HG03060 (cell line): ENCODE measurements around the gene MUCL3.
"Not testable (repeated sequence)": the region's sequence is repeated elsewhere in the genome, so short reads cannot be mapped to it uniquely, and the experiment has no call there.

Experiments
- ATAC-seq: cut with Tn5 transposase; IDR thresholded peaks from one replicate; pipeline ENCODE4 v1.9.1; 2021; ENCODE audit warnings: low read depth, moderate number of reproducible peaks; ENCODE audit not compliant: unreplicated experiment

MUCL3 gene

DNA sequence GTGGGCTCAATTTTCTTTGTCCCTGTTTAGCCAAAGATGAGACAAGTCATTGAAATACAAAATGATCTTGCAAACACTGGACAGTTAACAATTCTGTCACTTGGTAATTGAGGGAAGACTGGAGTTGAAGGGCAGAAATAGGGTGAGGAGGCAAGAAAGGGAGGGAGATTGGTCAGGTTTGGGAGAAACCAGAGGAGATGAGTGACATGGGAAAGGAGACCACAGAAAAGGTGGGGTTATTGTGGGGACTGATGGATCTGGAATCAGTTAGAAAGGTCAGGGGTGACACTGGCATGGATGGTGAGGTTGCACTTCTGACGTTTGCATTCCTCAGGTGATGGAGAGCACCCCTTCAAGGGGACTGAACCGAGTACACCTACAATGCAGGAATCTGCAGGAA lies 32.1 kb upstream of the MUCL3 start:
- ATAC-seq: no peak

DNA sequence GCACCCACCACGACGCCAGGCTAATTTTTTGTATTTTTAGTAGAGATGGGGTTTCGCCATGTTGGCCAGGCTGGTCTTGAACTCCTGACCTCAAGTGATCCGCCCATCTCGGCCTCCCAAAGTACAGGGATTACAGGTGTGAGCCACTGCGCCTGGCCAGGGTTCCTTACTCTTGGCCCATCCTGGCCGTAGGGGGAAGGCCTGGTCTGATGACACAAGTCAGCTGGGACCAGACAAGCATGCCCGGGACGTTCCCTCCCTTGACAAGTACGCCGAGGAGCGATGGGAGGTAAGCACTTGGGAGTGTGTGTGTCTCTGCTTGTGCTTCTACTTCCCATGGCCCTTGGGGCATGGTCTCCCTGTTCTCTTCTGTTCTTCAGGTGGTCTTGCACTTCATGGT lies 30.3 kb upstream of the MUCL3 start:
- ATAC-seq: not testable (repeated sequence)

- ATAC-seq: no peak
These were observed 27.8 kb upstream of the MUCL3 start for GRCh38 chr6:30912746-30913520.

GRCh38 chr6:30913721-30914075 lies 27.1 kb upstream of the MUCL3 start:
- ATAC-seq: no peak

GRCh38 chr6:30914076-30914853 lies 26.5 kb upstream of the MUCL3 start, which contains the start of gene VARS2:
Gene VARS2, plus strand, starts transcription at chr6:30914238. Its CDS starts 599 bp downstream, at chr6:30914837.
- no peak for ATAC-seq

GRCh38 chr6:30914854-30915590 lies 25.8 kb upstream of the MUCL3 start:
- ATAC-seq: no peak

GRCh38 chr6:30915591-30915946 lies 25.2 kb upstream of the MUCL3 start:
- ATAC-seq: no peak

GRCh38 chr6:30917041-30917440 lies 23.7 kb upstream of the MUCL3 start:
- ATAC-seq: no peak

GRCh38 chr6:30917487-30917886 lies 23.3 kb upstream of the MUCL3 start:
- no peak for ATAC-seq

- no peak for ATAC-seq
These were observed 22.1 kb upstream of the MUCL3 start for GRCh38 chr6:30918670-30919069.

GRCh38 chr6:30922447-30922852 lies 18.3 kb upstream of the MUCL3 start:
- ATAC-seq: no peak

DNA sequence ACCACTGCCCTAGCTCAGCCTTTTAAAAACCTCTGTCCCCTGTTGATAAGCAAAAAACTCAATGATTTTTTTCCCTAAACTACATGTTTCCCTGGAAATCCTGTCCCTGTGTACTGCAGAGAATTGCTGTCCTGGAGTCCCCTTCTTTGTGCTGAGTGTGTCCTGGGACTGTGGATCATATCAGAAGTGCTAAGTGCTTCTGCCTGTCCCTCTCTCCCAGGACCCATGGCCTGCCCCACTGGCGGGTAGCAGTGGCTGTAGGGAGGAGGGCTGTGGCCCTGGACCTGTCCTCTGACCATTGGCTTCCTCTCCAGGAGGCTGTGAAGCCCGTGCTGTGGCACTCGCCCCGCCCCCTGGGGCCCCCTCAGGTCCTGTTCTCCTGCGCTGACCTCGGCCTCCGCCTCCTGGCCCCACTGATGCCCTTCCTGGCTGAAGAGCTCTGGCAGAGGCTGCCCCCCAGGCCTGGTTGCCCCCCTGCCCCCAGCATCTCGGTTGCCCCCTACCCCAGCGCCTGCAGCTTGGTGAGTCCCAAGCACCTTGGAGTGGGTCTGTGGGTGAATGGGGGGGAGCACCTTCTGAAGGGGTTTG lies 16.6 kb upstream of the MUCL3 start:
- not testable (repeated sequence) for ATAC-seq

DNA sequence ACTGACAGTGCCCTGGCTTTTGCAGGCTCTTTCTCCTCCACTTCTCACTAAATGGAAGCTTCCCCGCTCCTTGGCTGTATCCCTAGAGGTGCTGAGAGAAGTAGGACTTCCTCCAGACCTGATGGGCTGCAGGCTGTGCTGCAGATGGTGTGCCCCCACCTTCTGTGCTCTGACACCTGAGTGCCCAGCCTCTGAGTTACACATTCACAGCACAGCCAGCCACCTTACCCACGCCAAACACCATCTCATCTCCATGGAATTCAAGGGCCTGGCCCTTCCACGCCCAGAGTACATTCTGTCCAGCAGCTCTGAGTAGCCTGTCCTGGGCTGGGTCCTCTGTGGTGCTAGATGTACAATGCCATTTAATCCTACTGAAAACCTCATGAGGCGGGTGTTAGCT lies 14.1 kb upstream of the MUCL3 start:
- no peak for ATAC-seq

- not testable (repeated sequence) for ATAC-seq
These were observed 13.7 kb upstream of the MUCL3 start for GRCh38 chr6:30927080-30927479.

GRCh38 chr6:30928677-30929076 lies 12.1 kb upstream of the MUCL3 start:
- no peak for ATAC-seq

DNA sequence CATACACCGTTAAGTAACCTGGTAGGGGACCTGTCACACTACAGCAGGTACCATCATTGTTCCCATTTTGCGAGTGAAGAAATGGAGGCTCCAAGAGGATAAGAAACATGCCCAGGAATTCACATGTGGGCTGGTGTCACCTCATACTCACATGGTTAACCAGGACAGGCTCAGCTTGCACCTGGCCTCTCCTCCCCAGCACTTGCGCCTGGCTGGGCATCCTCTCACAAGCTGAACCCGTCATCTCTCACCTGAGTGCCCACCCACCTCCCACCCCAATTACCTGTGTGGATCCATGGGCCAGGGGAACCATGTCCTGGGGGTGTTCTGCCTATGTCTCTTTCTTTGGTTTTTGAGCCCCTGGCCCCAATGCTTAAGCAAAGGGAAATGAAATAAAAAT lies 10.3 kb upstream of the MUCL3 start:
- no peak for ATAC-seq

GRCh38 chr6:30931272-30931671 lies 9.5 kb upstream of the MUCL3 start:
- ATAC-seq: no peak

DNA sequence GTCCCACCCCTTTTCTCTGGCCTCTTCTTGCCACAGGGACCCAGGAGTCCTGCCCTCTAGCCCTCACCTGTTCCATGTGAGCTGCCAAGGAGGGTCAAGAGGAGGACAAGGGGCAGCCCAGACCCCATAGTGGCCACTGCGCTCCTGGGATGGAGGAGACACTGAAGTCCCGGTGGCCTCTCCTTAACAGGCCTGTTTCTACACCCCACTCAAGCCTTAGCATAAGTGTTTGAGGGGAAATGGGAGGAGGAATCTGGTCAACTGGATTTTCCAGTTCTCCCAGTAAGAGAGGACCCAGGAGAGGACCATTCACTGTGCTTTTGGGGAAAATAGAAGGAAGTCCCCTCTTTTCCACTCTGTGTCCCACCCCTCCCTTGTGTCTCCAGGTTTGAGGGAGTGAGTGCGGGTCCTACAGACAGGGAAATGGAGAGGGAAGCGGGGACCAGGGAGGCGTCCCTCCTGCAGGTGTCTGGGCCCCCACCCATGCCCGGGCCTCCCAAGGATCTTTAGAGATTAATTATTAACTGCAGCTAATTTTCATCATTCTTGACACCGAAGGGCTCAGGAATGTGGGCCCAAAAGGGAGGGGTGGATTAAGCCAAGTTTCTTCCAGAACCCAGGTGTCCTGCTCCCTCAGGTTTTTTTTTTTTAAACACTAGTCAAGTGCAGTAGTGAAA lies 8.7 kb upstream of the MUCL3 start, which contains the start of gene SFTA2:
SFTA2 (minus strand) TSS at position 202 of the 677 bp plus-strand sequence; CDS start at position 128, 74 bp downstream.
- ATAC-seq: no peak

- ATAC-seq: no peak
These were observed 8.0 kb upstream of the MUCL3 start for GRCh38 chr6:30932665-30933365.

- ATAC-seq: no peak
These were observed 5.8 kb upstream of the MUCL3 start for GRCh38 chr6:30935018-30935417.
